Measurements from ENCODE around the gene MEAF6.

DNA sequence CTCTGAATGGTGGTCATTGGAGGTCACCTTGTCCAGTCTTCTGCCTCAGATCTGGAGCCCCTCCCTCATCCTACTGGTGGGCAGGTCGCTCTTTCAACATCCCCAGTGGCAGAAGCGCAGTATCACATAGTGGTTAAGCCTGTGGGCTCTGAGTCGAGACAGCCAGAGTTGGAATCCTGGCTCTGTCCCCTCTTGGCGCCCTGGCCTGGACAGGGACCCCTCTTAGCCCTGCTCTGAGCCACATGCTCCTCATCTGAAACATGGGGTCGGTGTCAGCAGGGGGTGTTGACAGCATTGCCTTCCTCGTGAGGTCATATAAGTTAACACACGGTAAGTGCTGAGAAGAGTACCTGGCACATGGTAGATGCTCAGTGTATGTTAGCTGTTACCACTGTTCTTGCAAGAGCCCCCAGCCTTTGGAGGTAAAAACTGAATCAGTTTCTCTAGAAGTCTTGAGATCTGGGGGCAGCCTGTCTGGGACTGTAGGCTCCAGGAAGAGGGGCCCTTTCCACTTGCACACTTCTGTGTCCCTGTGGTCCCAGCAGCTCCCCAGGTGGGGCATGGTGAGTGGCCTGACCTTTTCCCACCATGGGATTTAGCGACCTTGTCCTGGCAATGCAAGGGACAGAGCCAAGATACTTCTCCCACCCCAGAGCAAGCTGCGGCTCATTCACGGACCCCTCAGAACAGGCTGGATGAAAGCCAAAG lies 33.8 kb downstream of the MEAF6 start:
- TF ChIP-seq EGR1 (IDR thresholded peaks at IDR 0.05) (no peak), USF1 (IDR thresholded peaks at IDR 0.05) (no peak), EP300 (IDR thresholded peaks at IDR 0.05; ENCODE audit: borderline replicate concordance) (no peak)
